Heart left ventricle (tissue), 13 donors: ENCODE results near the gene WSCD2.

Experiments
- POLR2A ChIP-seq, 2 donors: fragments of 450-650 bp; IDR thresholded peaks; one replicate each; pipeline ENCODE4 v1.6.1; 2017; ENCODE audit warnings: antibody characterized with exemption in 2 of 2, mild to moderate bottlenecking in 2 of 2, moderate library complexity in 2 of 2
- TF ChIP-seq, protein P1 (sequence below), 12 donors: fragments of 200-600 bp; sonication (generic) in 4 of 12; IDR thresholded peaks; one replicate each; pipeline versions ENCODE4 v1.5.0 to v1.8.0; 2018 to 2022; ENCODE audit warnings: antibody characterized with exemption in 12 of 12, mild to moderate bottlenecking in 5 of 12
- donor health status: ischemic (EF 13 %, LVEDD 7.1; RV severe dilation, severe dysfunction).
- donor health status: DM: no; HTN: yes; CAD: no.
- donor health status: DM: no; HTN: no; CAD: no.
- donor health status: ischemic (EF 25% LVEDD 6.9; RV normal size, moderate dysfunction).
- donor health status: ischemic (EF 25% LVEDD 5.7; RV mildly dilated, moderate dysfunction).
- donor health status: ischemic (EF 35%, LVEDD 5.7; RV mildly dilated, moderate dysfunction).
- donor health status: nonischemic (EF 11% LVEDD 7.7; RV severe dilation, severe dysfunction).
- donor health status: DM: yes; HTN: yes; CAD: no.
- donor health status: PGD.
- donor health status: ischemic (EF 29% LVEDD 5.4; RV normal size, mild dysfunction).
- donor health status: nonischemic (EF 23%, LVEDD 6.1; RV moderate dilation, normal function).

DNA sequence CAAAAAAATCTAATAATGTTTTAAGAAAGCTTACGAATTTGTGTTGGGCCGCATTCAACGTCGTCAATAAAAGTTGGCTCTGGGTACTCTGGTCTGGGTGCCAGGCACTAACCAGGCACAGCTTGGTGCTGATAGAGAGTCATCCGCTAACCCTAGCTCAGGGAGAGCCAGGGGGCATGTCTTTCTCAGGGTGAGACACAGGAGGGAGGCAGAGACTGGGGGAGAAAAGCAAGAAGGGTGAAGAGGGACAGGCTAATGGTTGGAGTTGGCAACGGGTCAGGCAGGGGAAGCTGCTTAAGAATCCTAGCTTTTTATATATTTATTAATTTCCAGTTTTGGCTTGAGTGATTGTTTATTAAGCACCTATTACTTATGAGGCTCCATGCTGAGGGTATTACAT, 105.1 kb downstream of the WSCD2 start:
- TF ChIP-seq, protein P1, sequence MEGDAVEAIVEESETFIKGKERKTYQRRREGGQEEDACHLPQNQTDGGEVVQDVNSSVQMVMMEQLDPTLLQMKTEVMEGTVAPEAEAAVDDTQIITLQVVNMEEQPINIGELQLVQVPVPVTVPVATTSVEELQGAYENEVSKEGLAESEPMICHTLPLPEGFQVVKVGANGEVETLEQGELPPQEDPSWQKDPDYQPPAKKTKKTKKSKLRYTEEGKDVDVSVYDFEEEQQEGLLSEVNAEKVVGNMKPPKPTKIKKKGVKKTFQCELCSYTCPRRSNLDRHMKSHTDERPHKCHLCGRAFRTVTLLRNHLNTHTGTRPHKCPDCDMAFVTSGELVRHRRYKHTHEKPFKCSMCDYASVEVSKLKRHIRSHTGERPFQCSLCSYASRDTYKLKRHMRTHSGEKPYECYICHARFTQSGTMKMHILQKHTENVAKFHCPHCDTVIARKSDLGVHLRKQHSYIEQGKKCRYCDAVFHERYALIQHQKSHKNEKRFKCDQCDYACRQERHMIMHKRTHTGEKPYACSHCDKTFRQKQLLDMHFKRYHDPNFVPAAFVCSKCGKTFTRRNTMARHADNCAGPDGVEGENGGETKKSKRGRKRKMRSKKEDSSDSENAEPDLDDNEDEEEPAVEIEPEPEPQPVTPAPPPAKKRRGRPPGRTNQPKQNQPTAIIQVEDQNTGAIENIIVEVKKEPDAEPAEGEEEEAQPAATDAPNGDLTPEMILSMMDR (IDR thresholded peaks at IDR 0.05): peak in 9 of 12 donors; percentile 19 to 59 (median 46)
- no peak for TF ChIP-seq POLR2A (IDR thresholded peaks at IDR 0.05)
